Measurements from ENCODE around the gene ABCF3. TPM values are rescaled to one million over a fixed set of nuclear protein-coding genes. Genes with fewer than 3 reads are reported as not detected.

Gene ABCF3
- total and polyA plus RNA-seq, 2 of the 13 experiments (the other 11 are each of a cell fraction or from before 2014, with no cell fraction given): 38.8 to 46.5 TPM

- no peak for ATAC-seq
- ChIA-PET CTCF (ENCODE audit: low intra/inter-chr PET ratio, low total read pairs) (no interaction called here), POLR2A (no interaction called here)
Observed at GRCh38 chr3:184209146-184209923, 23.3 kb downstream of the ABCF3 start.

More at GRCh38 chr3:184209146-184209923, 23.3 kb downstream of the ABCF3 start:
- H3K79me2 ChIP-seq (ENCODE audit: insufficient read depth, low read length): no peaks in the 10 kb centered on the region
- H3K36me3 ChIP-seq (replicated peaks in 1 of 2; ENCODE audit: control insufficient read depth in 1 of 2, insufficient read depth in 2 of 2, low read length in 2 of 2): no peaks in the 10 kb centered on the region
- H3K9me3 ChIP-seq (ENCODE audit: low read length): no peaks in the 10 kb centered on the region
- in situ Hi-C loops (cut with HindIII; ENCODE audit: extremely low pct_ligation_motif_present, low pct_unique_long_range_greater_than_20kb): no loop called here
- no peaks in the 10 kb centered on the region for H4K20me1 ChIP-seq (ENCODE audit: insufficient read depth, low read length)
- intact Hi-C loops (cut with micrococcal nuclease; ENCODE audit: unreplicated experiment): no loop called here
- no peak overlapping the region for H2AFZ ChIP-seq (ENCODE audit: low read length)
- no peak overlapping the region for H3K27ac ChIP-seq (ENCODE audit: extremely low read length, insufficient read depth, low read length)
- no peak overlapping the region for H3K9ac ChIP-seq (ENCODE audit: insufficient read depth, low read depth, low read length)
- no TSS peak for BruUV-seq (replicated peaks)
- peaks cover 7 to 23% of the 10 kb centered on the region in 2 experiments; a peak in 4 of 5 replicates for H3K27me3 ChIP-seq (ENCODE audit: control insufficient read depth in 1 of 2, insufficient read depth in 2 of 2, low read length in 2 of 2)
- H3K4me2 ChIP-seq (ENCODE audit: low read depth, low read length): no peak overlapping the region
- no peaks in the 10 kb centered on the region for H3K4me1 ChIP-seq (ENCODE audit: insufficient read depth, low read length)
- WGBS (ENCODE audit: low lambda C conversion rate): 12% methylated on average over 11 of the region's 11 CpGs
- no peak for TF ChIP-seq CERS6 (CRISPR knock-in tag; IDR thresholded peaks at IDR 0.05)
- no peak for TF ChIP-seq ZNF3 (CRISPR knock-in tag; IDR thresholded peaks at IDR 0.05)
- no peak for TF ChIP-seq TOPORS (CRISPR knock-in tag; IDR thresholded peaks at IDR 0.05)
- no peak for TF ChIP-seq HCFC1 (IDR thresholded peaks at IDR 0.05; ENCODE audit: low read depth, low read length)
- no peak for TF ChIP-seq POLR2AphosphoS5 (IDR thresholded peaks at IDR 0.05; ENCODE audit: low read depth, low read length)
- no peak for TF ChIP-seq WIZ (CRISPR knock-in tag; IDR thresholded peaks at IDR 0.05)
- TF ChIP-seq SP140L (CRISPR knock-in tag; IDR thresholded peaks at IDR 0.05; ENCODE audit: borderline replicate concordance): no peak
- TF ChIP-seq ZNF496 (CRISPR knock-in tag; IDR thresholded peaks at IDR 0.05; ENCODE audit: insufficient replicate concordance): no peak
- no peak for TF ChIP-seq NFYB (CRISPR knock-in tag; IDR thresholded peaks at IDR 0.05)
- TF ChIP-seq SNAPC2 (CRISPR knock-in tag; IDR thresholded peaks at IDR 0.05): no peak
- TF ChIP-seq NFRKB (IDR thresholded peaks at IDR 0.05): no peak
- TF ChIP-seq ZNF224 (CRISPR knock-in tag; IDR thresholded peaks at IDR 0.05): no peak
- TF ChIP-seq E2F1 (CRISPR knock-in tag; IDR thresholded peaks at IDR 0.05): no peak
- TF ChIP-seq ATF3 (CRISPR knock-in tag; IDR thresholded peaks at IDR 0.05): no peak
- DNase-seq (ENCODE audit: low spot score) (no peak), FAIRE-seq (no peak)
- no peak overlapping the region for H3K4me3 ChIP-seq (replicated peaks in 1 of 3; ENCODE audit: insufficient read depth in 1 of 3, low read depth in 2 of 3, low read length in 3 of 3)

Measured in HepG2 (cell line).